ENCODE results near the gene MARK4. TPM values are rescaled to one million over a fixed set of nuclear protein-coding genes. Genes with fewer than 3 reads are reported as not detected.
A peak's percentile ranks its signal among the peaks of the same experiment; 100 is the strongest.
"Not testable (repeated sequence)": the region's sequence is repeated elsewhere in the genome, so short reads cannot be mapped to it uniquely, and the experiment has no call there.

MARK4 gene
- total RNA-seq, 1 donor from 2014 or later: 11.3 TPM

- no peak for DNase-seq (ENCODE audit: low spot score)
Observed at GRCh38 chr19:45243144-45243732, 7.8 kb upstream of the MARK4 start.

GRCh38 chr19:45244133-45244794 lies 6.8 kb upstream of the MARK4 start:
- no peak for DNase-seq (ENCODE audit: low spot score)

DNA sequence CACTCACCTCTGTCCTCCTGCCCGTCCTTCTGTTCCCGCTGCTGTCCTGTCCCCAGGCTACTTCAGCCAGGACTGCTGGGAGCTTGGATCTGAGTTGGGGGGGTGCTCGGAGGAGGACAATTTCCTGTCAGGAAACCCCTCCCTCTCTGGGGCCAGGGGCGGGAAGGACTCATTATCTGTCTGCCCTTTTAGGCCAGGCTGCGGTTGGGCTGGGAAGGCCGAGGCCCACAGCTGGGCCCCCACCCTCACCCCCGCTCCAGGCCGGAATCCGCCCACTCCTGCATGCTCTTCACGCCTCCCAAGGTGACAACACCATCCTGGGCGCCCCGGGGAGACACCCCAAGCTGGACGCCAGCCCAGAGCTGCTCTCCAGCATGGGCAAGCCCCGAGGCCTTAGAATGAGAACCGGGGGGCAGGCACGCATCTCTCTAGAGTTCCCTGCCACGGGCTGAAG lies 5.7 kb upstream of the MARK4 start, which contains the start of gene EXOC3L2:
TSS of gene EXOC3L2 (minus strand) at position 74 of the 454 bp plus-strand sequence. CDS start 6,362 bp downstream, outside the sequence.
- peak; percentile 30 for DNase-seq (ENCODE audit: low spot score)

DNA sequence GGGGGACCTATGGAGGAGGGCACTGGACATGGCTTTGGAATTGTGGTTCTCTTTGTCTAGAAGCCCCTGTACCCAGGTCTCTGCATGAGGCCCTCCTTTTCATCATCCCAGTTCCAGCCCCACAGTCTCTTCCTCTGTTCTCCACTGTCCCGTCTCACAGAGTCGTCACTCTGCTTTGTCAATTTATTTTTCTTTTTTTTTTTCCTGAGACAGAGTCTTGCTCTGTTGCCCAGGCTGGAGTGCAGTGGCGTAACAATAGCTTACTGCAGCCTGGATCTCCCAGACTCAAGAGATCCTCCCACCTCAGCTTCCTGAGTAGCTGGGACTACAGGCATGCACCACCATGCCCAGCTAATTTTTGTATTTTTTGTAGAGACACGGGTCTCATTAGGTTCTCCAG lies 5.2 kb upstream of the MARK4 start:
- DNase-seq (ENCODE audit: low spot score): no peak

DNA sequence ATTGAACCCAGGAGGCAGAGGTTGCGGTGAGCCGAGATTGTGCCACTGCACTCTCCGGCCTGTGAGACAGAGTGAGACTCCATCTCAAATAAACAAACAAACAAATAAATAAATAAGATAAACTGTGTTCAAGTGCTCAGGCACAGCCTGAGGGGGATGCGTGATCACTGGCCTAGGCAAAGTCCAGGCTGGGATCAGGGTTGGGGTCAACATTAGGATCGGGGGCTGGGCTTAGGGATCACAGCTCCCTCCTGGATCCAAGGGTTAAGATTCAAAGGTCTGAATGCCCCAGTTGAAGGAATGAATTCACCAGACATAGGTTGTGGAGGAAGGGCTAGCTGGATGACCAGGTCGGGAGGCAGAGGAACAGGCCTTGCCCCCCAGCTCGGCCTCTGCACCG lies 3.9 kb upstream of the MARK4 start:
- no peak for DNase-seq (ENCODE audit: low spot score)

DNA sequence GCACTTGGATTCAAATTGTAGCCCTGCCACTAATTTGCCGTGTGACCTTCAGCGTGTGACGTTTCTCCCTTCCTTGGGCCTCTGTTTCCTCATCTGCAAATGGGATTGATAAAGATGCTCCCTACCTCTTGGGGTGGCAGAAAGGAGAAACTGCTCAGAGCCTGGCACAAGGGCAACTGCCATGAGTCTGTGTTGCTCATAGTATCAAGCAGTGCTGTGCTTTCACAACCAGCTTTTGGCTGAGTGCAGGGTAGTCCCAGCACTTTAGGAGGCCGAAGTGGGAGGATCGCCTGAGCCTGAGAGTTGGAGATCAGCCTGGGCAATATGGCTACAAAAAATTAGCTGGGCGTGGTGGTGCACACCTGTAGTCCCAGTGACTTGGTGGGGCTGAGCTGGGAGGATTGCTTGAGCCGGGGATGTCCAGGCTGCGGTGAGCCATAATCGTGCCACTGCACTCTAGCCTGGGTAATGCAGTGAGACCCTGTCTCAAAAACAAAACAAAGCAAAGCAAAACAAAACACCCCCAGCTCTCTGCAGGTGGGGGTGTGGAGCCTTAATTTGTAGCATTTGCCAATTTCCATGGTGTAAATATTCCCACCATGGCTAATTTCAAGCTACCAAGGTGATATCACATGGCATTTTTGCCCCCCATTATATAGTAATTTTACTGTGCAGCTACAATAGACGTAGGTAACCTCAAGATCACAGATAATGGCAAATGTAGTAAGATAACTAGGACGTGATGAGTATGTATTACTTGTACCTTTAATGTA lies 1.6 kb upstream of the MARK4 start:
- DNase-seq (ENCODE audit: low spot score): no peak

DNA sequence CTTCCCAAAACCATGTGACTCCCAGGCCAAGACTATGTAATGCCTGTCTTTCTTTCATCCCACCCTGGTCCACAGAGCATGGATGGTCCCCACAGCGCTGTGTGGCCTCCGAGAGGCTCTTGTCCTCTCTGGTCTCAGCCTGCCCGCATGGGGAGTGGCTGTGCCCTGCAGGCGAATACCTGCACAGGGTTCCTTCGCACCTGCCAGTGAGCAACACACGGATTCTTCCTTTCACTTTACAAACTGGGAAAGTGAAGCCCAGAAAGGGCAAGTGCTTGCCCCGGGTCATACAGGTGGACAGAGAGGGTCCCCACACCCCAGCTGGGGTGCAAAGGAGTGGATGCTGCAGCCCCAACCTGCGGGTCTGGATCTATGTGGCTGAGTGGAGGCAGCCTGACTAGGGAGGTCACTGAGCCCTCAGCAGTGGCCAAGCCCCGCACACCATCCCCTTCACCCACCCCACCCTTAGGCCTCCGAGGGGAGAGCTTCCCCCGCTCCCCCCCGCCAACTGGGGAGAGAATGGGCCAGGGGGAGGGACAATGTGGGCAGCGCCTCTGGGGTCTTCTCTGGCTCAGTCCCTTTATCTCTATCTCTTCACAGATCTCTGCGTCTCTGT lies 747 bp upstream of the MARK4 start:
- no peak for DNase-seq (ENCODE audit: low spot score)

- DNase-seq (ENCODE audit: low spot score): peak; percentile 27
Observed at GRCh38 chr19:45251452-45252354, 632 bp downstream of the MARK4 start.

- DNase-seq (ENCODE audit: low spot score): no peak
Observed at GRCh38 chr19:45253396-45254027, 2.4 kb downstream of the MARK4 start.

DNA sequence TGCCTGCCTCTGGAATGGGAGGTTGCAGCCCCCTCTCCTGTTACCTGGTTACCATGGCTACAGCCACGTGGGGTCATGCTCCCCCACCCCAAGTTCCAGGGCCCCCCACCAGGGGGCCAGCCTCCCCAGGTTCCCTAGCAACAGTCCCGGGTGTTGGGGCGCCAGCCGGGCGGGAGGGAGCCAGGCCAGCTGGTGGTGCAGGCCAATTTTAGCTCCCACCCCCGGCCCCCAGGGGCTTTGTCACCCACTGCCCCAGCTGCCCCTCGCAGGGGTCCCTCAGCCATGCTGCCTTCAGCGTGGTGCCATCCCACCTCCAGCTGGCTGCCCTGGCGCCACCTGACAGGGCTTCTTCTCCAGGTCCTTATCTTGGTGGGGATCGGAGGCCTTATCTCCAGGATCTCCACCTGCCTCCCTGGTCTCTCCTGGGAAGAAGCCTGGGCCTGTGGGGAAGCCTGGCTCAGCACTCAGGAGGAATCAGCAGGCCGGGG lies 3.0 kb downstream of the MARK4 start:
- no peak for DNase-seq (ENCODE audit: low spot score)

DNA sequence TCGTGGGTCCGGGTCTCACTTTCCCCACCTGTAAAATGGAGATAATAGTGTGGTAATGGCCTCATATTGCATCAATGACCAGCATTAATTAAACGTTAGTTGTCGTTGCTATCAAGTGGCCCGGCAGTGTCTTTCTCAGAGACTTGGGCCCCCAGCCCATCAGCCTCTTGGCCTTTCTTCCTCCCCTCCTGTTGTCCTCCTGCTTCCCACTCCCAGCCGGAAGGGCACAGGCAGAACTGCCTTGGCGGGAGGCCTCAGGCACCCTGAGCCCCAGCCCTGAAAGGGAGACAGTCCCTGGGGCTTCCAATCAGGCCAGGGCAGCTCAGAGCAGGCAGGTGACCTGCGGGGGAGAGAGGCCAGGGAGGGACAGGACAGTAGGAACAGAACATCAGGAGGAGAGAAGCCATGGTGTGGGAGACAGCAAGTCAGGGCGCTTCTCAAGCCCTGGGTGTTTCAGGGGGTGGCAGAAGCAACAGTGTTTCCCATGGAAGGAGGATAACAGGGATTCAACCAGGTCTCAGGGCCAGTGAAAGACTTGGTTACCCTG lies 4.6 kb downstream of the MARK4 start:
- no peak for DNase-seq (ENCODE audit: low spot score)

- DNase-seq (ENCODE audit: low spot score): no peak
Observed at GRCh38 chr19:45256836-45257235, 5.8 kb downstream of the MARK4 start.

DNA sequence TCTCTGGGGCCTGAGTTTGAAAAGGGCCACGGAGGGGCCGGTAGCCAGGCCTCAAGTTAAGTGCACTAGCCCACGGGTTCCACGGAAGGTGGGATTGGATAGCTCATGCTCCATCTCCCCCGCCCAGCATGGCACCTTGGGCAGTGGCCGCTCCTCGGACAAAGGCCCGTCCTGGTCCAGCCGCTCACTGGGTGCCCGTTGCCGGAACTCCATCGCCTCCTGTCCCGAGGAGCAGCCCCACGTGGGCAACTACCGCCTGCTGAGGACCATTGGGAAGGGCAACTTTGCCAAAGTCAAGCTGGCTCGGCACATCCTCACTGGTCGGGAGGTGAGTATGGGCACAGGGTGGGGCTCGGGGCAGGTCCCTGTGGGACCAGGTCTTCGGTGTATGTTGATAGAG lies 7.8 kb downstream of the MARK4 start:
- DNase-seq (ENCODE audit: low spot score): no peak

DNA sequence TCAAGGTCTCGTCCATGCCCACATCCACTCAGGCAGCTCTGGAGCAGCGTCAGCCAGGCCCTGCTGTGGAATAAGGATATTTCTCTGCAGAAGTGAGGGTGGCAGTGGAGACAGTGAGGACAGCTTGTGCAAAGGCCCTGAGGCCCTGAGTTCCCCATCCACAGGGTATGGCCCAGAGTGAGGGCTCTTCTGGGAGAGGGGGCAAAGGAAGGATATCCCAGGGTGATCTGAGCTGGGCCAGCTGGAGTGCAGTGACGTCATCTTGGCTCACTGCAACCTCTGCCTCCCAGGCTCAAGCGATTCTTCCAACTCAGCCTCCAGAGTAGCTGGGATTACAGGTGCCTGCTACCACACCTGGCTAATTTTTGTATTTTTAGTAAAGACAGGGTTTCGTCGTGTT lies 11.5 kb downstream of the MARK4 start:
- DNase-seq (ENCODE audit: low spot score): no peak

GRCh38 chr19:45263013-45263412 lies 11.9 kb downstream of the MARK4 start:
- DNase-seq (ENCODE audit: low spot score): no peak

- no peak for DNase-seq (ENCODE audit: low spot score)
Observed at GRCh38 chr19:45264781-45265317, 13.8 kb downstream of the MARK4 start.

- DNase-seq (ENCODE audit: low spot score): no peak
Observed at GRCh38 chr19:45265375-45265774, 14.3 kb downstream of the MARK4 start.

DNA sequence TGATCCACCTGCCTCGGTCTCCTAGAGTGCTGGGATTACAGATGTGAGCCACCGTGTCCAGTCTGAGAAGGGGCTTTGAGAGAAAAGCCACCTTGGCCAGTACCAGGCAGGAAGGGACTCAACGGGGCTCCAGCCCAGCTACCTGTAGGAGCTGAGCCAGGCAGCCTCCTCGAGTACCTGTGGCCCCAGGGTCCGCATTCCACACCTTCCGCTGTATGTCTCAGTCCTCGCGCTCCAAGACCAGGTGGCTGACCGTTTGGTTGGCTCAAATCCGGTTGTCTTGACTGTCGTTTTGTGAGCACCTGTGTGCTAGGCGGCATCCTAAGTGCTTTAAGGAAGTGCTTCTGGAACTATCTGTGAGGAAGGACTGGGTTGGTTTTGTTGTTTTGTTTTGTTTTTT lies 16.2 kb downstream of the MARK4 start:
- DNase-seq (ENCODE audit: low spot score): no peak

DNA sequence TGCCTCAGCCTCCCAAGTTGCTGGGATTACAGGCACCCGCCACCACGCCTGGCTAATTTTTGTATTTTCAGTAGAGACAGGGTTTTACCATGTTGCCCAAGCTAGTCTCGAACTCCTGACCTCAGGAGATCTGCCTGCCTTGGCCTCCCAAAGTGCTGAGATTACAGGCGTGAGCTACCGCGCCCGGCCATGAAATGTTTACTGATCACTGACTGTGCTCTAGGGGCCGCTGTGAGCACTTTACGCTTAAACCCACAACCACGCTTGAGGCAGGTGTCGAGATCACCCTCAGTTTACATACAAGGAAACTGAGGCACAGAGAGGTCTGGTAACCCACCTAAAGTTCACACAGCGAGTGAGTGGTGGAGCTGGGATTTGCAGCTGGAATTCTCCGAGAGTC lies 18.9 kb downstream of the MARK4 start:
- DNase-seq (ENCODE audit: low spot score): not testable (repeated sequence)
